ENCODE results near the gene TTC7B.
A peak's percentile ranks its signal among the peaks of the same experiment; 100 is the strongest.

The TTC7B gene

GRCh38 chr14:90611936-90612335 is 204.3 kb downstream of the TTC7B start:
- Histone ChIP-seq H3K27ac (replicated peaks) (no peak overlapping the region), H3K27me3 (ENCODE audit: insufficient read depth, poor library complexity, severe bottlenecking) (no peaks in the 10 kb centered on the region), H3K4me3 (replicated peaks; ENCODE audit: insufficient read depth, low read length) (no peak overlapping the region)
- TF ChIP-seq REST (IDR thresholded peaks at IDR 0.05; ENCODE audit: insufficient replicate concordance, low read depth), result no peak
- TF ChIP-seq CTCF (IDR thresholded peaks at IDR 0.05; ENCODE audit: insufficient read depth, low read length), result no peak
- no peak for TF ChIP-seq GABPA (IDR thresholded peaks at IDR 0.05; ENCODE audit: low read depth)
- TF ChIP-seq SPI1 (IDR thresholded peaks at IDR 0.05; ENCODE audit: borderline replicate concordance, low read depth), result no peak
- TF ChIP-seq POLR2AphosphoS5 (IDR thresholded peaks at IDR 0.05; ENCODE audit: low read depth), result no peak
- no peak for DNase-seq (ENCODE audit: low read depth in 1 of 2, low spot score in 1 of 2)

GRCh38 chr14:90611501-90611900 is 204.7 kb downstream of the TTC7B start:
- no peak overlapping the region for H3K4me3 ChIP-seq (replicated peaks; ENCODE audit: insufficient read depth, low read length)
- DNase-seq (ENCODE audit: low read depth in 1 of 2, low spot score in 1 of 2), result no peak
- no peaks in the 10 kb centered on the region for H3K27me3 ChIP-seq (ENCODE audit: insufficient read depth, poor library complexity, severe bottlenecking)
- TF ChIP-seq REST (IDR thresholded peaks at IDR 0.05; ENCODE audit: insufficient replicate concordance, low read depth), result no peak
- no peak for TF ChIP-seq POLR2AphosphoS5 (IDR thresholded peaks at IDR 0.05; ENCODE audit: low read depth)
- TF ChIP-seq SPI1 (IDR thresholded peaks at IDR 0.05; ENCODE audit: borderline replicate concordance, low read depth), result no peak
- no peak for TF ChIP-seq GABPA (IDR thresholded peaks at IDR 0.05; ENCODE audit: low read depth)
- TF ChIP-seq CTCF (IDR thresholded peaks at IDR 0.05; ENCODE audit: insufficient read depth, low read length), result no peak
- no peak overlapping the region for H3K27ac ChIP-seq (replicated peaks)

GRCh38 chr14:90610346-90611040 is 205.7 kb downstream of the TTC7B start:
- H3K27ac ChIP-seq (replicated peaks), result no peak overlapping the region
- H3K4me3 ChIP-seq (replicated peaks; ENCODE audit: insufficient read depth, low read length), result no peak overlapping the region
- H3K27me3 ChIP-seq (ENCODE audit: insufficient read depth, poor library complexity, severe bottlenecking), result peaks cover 3% of the 10 kb centered on the region
- TF ChIP-seq REST (IDR thresholded peaks at IDR 0.05; ENCODE audit: insufficient replicate concordance, low read depth) (no peak), CTCF (IDR thresholded peaks at IDR 0.05; ENCODE audit: insufficient read depth, low read length) (no peak)
- DNase-seq (ENCODE audit: low read depth in 1 of 2, low spot score in 1 of 2), result peak in 1 of 2 experiments; percentile 30

All from HL-60 (cell line).